RWPE1 (cell line): Measurements from ENCODE around the gene DHRS12.

Experiments used
- CTCF ChIA-PET: fragments of 350-600 bp; sonication (Branson Sonifier 250); formaldehyde crosslinking; extraction: SDS; loops from one replicate; lab custom pipeline; 2021; lab: Yijun Ruan, JAX
- POLR2A ChIA-PET: fragments of 400-600 bp; formaldehyde crosslinking; extraction: SDS; loops from one replicate; lab custom pipeline; 2020; ENCODE audit warnings: antibody characterized with exemption; ENCODE audit not compliant: low non-redundant PET; lab: Yijun Ruan, JAX
- DNase-seq: peaks from one replicate; pipeline ENCODE4 v3.0.0; 2012; ENCODE audit warnings: low spot score
- H3K27ac ChIP-seq: fragments of 450-650 bp; 2 replicates; pipeline ENCODE4 v1.5.1; 2017
- TF ChIP-seq, protein P1 (sequence below): fragments of 450-650 bp; conservative IDR thresholded peaks from 2 replicates; pipeline ENCODE4 v1.5.1; 2017; ENCODE audit warnings: low read depth, mild to moderate bottlenecking

DHRS12 gene

GRCh38 chr13:51761643-51762350 is 42.2 kb downstream of the DHRS12 start:
- DNase-seq: no peak
- TF ChIP-seq, protein P1, sequence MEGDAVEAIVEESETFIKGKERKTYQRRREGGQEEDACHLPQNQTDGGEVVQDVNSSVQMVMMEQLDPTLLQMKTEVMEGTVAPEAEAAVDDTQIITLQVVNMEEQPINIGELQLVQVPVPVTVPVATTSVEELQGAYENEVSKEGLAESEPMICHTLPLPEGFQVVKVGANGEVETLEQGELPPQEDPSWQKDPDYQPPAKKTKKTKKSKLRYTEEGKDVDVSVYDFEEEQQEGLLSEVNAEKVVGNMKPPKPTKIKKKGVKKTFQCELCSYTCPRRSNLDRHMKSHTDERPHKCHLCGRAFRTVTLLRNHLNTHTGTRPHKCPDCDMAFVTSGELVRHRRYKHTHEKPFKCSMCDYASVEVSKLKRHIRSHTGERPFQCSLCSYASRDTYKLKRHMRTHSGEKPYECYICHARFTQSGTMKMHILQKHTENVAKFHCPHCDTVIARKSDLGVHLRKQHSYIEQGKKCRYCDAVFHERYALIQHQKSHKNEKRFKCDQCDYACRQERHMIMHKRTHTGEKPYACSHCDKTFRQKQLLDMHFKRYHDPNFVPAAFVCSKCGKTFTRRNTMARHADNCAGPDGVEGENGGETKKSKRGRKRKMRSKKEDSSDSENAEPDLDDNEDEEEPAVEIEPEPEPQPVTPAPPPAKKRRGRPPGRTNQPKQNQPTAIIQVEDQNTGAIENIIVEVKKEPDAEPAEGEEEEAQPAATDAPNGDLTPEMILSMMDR: no peak
- POLR2A ChIA-PET: no interaction called here
- CTCF ChIA-PET: no interaction called here
- H3K27ac ChIP-seq: no peak overlapping the region

- POLR2A ChIA-PET: no interaction called here
These were observed 43.4 kb downstream of the DHRS12 start for GRCh38 chr13:51760592-51760991.

GRCh38 chr13:51759240-51759639 is 44.7 kb downstream of the DHRS12 start:
- POLR2A ChIA-PET: no interaction called here

More at GRCh38 chr13:51760592-51760991, 43.4 kb downstream of the DHRS12 start:
- CTCF ChIA-PET: no interaction called here
- TF ChIP-seq, protein P1: no peak
- no peak for DNase-seq
- no peak overlapping the region for H3K27ac ChIP-seq

DNA sequence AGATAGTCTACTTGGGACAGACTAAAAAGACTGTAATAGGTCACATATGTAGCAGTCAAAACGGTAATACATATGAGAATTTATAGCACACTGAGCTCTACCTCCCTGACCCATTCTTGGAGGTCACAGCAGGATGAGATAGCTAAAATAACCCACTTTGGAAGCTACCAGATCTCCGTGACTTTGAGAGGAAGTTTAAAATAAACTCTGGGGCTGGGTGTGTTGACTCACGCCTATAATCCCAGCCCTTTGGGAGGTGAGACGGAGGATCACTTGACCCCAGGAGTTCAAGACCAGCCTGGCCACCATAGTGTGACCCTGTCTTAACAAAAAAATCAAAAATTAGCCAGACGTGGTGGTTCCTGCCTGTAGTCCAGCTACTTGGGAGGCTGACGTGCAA is 45.3 kb downstream of the DHRS12 start:
- POLR2A ChIA-PET: no interaction called here
- no peak for DNase-seq
- CTCF ChIA-PET: interaction anchor here (0.6 kb wide), 2 partner anchors 12 to 307 kb away, joined by 3 read pairs; no protein-coding TSS in a partner anchor
- no peak overlapping the region for H3K27ac ChIP-seq
- TF ChIP-seq, protein P1: no peak

More at GRCh38 chr13:51759240-51759639, 44.7 kb downstream of the DHRS12 start:
- DNase-seq: no peak
- TF ChIP-seq, protein P1: no peak
- CTCF ChIA-PET: interaction anchor here (0.6 kb wide), 1 partner anchor 13 kb away, joined by 3 read pairs; no protein-coding TSS in a partner anchor
- no peak overlapping the region for H3K27ac ChIP-seq

GRCh38 chr13:51756651-51757050 is 47.3 kb downstream of the DHRS12 start:
- POLR2A ChIA-PET: no interaction called here
- H3K27ac ChIP-seq: no peak overlapping the region
- CTCF ChIA-PET: no interaction called here
- DNase-seq: no peak
- TF ChIP-seq, protein P1: no peak

- CTCF ChIA-PET: no interaction called here
- POLR2A ChIA-PET: no interaction called here
- H3K27ac ChIP-seq: no peak overlapping the region
- TF ChIP-seq, protein P1: no peak
- DNase-seq: no peak
These were observed 56.2 kb downstream of the DHRS12 start for GRCh38 chr13:51747438-51748434.
